Activated B cell treated with CpG ODN at 0.5 μM for 24 hours (primary cell): ENCODE measurements around the gene PTCHD1. TPM values are rescaled to one million over a fixed set of nuclear protein-coding genes. Genes with fewer than 3 reads are reported as not detected.

Experiments
- ATAC-seq: fragments of 200-7000 bp; cut with Tn5 transposase; one replicate; pipeline ENCODE4 v1.10.0; 2021; ENCODE audit warnings: low read depth, mild to moderate bottlenecking, moderate library complexity
- CTCF ChIA-PET: fragments of 350-600 bp; sonication (Branson Sonifier 250); formaldehyde crosslinking; loops from one replicate; lab custom pipeline; 2021; ENCODE audit warnings: antibody characterized with exemption; lab: Charles Lee
- POLR2A ChIA-PET: fragments of 350-600 bp; sonication (Branson Sonifier 250); formaldehyde crosslinking; loops from one replicate; lab custom pipeline; 2021; ENCODE audit warnings: antibody characterized with exemption; lab: Charles Lee
- DNase-seq: peaks from one replicate; pipeline ENCODE4 v3.0.0; 2022
- H3K27ac Mint-ChIP-seq: one replicate; pipeline ENCODE4 v1.8.0; 2020; ENCODE audit warnings: mixed read lengths
- H3K27me3 Mint-ChIP-seq: one replicate; pipeline ENCODE4 v1.8.0; 2021; ENCODE audit warnings: mixed read lengths
- H3K36me3 Mint-ChIP-seq: one replicate; pipeline ENCODE4 v1.8.0; 2021; ENCODE audit warnings: low read depth, mixed read lengths
- H3K4me1 Mint-ChIP-seq: one replicate; pipeline ENCODE4 v1.8.0; 2021; ENCODE audit warnings: mixed read lengths
- H3K4me3 Mint-ChIP-seq: one replicate; pipeline ENCODE4 v1.8.0; 2020; ENCODE audit warnings: mild to moderate bottlenecking, mixed read lengths
- H3K9me3 Mint-ChIP-seq: one replicate; pipeline ENCODE4 v1.8.0; 2020; ENCODE audit warnings: mixed read lengths
- CTCF ChIP-seq: fragments of 200-600 bp; IDR thresholded peaks from one replicate; pipeline ENCODE4 v1.8.0; 2022; ENCODE audit warnings: antibody characterized with exemption, mild to moderate bottlenecking
- intact Hi-C: fragments of 100-400 bp; cut with micrococcal nuclease; formaldehyde crosslinking; loops from one replicate; pipeline ENCODE4 v1.15.1; 2024
- total RNA-seq: library from RNA; stranded (reverse); gene quantifications from 2 replicates; pipeline ENCODE4 v1.2.3, GENCODE V29; 2022

Gene PTCHD1
- total RNA-seq, 1 donor from 2014 or later: 0.02 TPM

GRCh38 chrX:23364416-23364815, 29.8 kb downstream of the PTCHD1 start:
- DNase-seq (no peak), ATAC-seq (no peak)
- Mint-ChIP-seq H3K27me3 (no peaks in the 10 kb centered on the region), H3K4me1 (no peaks in the 10 kb centered on the region), H3K27ac (no peak overlapping the region), H3K36me3 (no peaks in the 10 kb centered on the region), H3K9me3 (no peaks in the 10 kb centered on the region), H3K4me3 (no peak overlapping the region)
- ChIA-PET POLR2A (no interaction called here), CTCF (no interaction called here)
- TF ChIP-seq CTCF: no peak
- intact Hi-C loops: no loop called here

GRCh38 chrX:23365541-23365940, 30.9 kb downstream of the PTCHD1 start:
- Mint-ChIP-seq H3K4me3 (no peak overlapping the region), H3K4me1 (no peaks in the 10 kb centered on the region), H3K9me3 (no peaks in the 10 kb centered on the region), H3K36me3 (no peaks in the 10 kb centered on the region), H3K27ac (no peak overlapping the region), H3K27me3 (no peaks in the 10 kb centered on the region)
- DNase-seq: no peak
- POLR2A ChIA-PET: no interaction called here
- no peak for TF ChIP-seq CTCF
- CTCF ChIA-PET: no interaction called here
- ATAC-seq: no peak
- intact Hi-C loops: no loop called here

DNA sequence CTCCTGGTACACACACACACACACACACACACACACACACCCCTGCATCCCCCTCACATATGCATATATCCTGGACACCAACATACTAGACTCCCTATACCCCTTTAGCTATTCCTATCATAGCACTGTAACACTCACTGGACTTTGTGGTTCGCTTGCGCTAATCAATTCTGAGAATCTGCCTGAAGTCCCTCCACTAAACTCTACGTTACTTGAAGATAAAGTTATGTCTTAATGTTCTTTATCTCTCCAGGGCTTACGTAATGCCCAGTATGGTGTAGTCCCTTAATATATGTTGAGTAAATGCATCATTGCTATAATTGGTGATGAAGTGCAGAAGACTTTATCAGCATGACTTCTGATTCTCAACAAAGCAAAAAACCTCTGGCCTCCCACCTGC, 32.3 kb downstream of the PTCHD1 start:
- CTCF ChIA-PET: no interaction called here
- H3K4me1 Mint-ChIP-seq: no peaks in the 10 kb centered on the region
- intact Hi-C loops: no loop called here
- H3K27ac Mint-ChIP-seq: no peak overlapping the region
- no peak overlapping the region for H3K4me3 Mint-ChIP-seq
- no peaks in the 10 kb centered on the region for H3K36me3 Mint-ChIP-seq
- DNase-seq: no peak
- no peak for TF ChIP-seq CTCF
- POLR2A ChIA-PET: no interaction called here
- no peaks in the 10 kb centered on the region for H3K9me3 Mint-ChIP-seq
- ATAC-seq: no peak
- no peaks in the 10 kb centered on the region for H3K27me3 Mint-ChIP-seq

DNA sequence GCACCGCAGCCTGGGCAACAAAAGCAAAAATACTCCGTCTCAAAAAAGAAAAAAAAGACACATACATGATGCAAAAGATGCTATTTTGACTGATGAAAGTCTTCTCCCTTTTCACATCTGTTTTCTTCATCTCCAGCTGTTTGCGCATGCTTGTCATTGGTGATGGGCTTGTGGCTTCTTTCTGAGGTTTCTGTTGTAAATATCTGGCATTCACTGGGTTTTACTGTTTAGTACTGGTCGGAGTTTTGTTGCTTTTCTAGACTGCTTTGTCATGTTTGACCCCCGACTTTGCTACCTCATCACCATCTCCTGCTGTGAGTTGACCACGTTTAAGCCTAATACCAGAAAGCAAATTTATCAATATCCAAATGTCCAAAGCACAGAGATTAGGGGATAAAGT, 34.4 kb downstream of the PTCHD1 start:
- POLR2A ChIA-PET: no interaction called here

GRCh38 chrX:23372220-23372902, 37.7 kb downstream of the PTCHD1 start:
- Mint-ChIP-seq H3K27ac (no peak overlapping the region), H3K4me3 (no peak overlapping the region), H3K27me3 (no peaks in the 10 kb centered on the region), H3K4me1 (no peaks in the 10 kb centered on the region), H3K9me3 (no peaks in the 10 kb centered on the region), H3K36me3 (no peaks in the 10 kb centered on the region)
- ChIA-PET CTCF (no interaction called here), POLR2A (no interaction called here)
- ATAC-seq: no peak
- intact Hi-C loops: no loop called here
- no peak for TF ChIP-seq CTCF
- DNase-seq: no peak

More for the DNA sequence above, 34.4 kb downstream of the PTCHD1 start:
- Mint-ChIP-seq H3K27me3 (no peaks in the 10 kb centered on the region), H3K4me3 (no peak overlapping the region), H3K4me1 (no peaks in the 10 kb centered on the region), H3K9me3 (no peaks in the 10 kb centered on the region), H3K27ac (no peak overlapping the region), H3K36me3 (no peaks in the 10 kb centered on the region)
- no peak for TF ChIP-seq CTCF
- intact Hi-C loops: no loop called here
- ATAC-seq (no peak), DNase-seq (no peak)
- CTCF ChIA-PET: no interaction called here
